BJ (cell line): ENCODE data around the gene CLEC16A. TPM values are rescaled to one million over a fixed set of nuclear protein-coding genes. Genes with fewer than 3 reads are reported as not detected.
"Not testable (repeated sequence)": the region's sequence is repeated elsewhere in the genome, so short reads cannot be mapped to it uniquely, and the experiment has no call there.

Experiments
- CTCF ChIA-PET: fragments of 350-600 bp; formaldehyde crosslinking; extraction: SDS; loops from one replicate; lab custom pipeline; 2021; ENCODE audit warnings: antibody characterized with exemption, inconsistent platforms; lab: Yijun Ruan, JAX
- POLR2A ChIA-PET: fragments of 300-600 bp; sonication (Branson Sonifier 250); formaldehyde crosslinking; extraction: SDS; loops from one replicate; lab custom pipeline; 2021; ENCODE audit warnings: antibody characterized with exemption; lab: Charles Lee
- DNase-seq: peaks from one replicate; pipeline ENCODE4 v3.0.0-alpha.2; 2011; ENCODE audit warnings: low read depth
- H3K27me3 ChIP-seq: 2 replicates; pipeline ENCODE4 v1.6.0; 2011; ENCODE audit warnings: low read length; ENCODE audit not compliant: control insufficient read depth, insufficient read depth
- H3K36me3 ChIP-seq: 2 replicates; pipeline ENCODE4 v1.5.1; 2011; ENCODE audit warnings: low read length; ENCODE audit not compliant: control insufficient read depth, insufficient read depth
- H3K4me3 ChIP-seq: 2 replicates; pipeline ENCODE4 v1.5.1; 2011; ENCODE audit warnings: low read depth, mild to moderate bottlenecking, control low read depth, low read length
- polyA plus RNA-seq: library from polyadenylated mRNA; depleted of rRNA; stranded (reverse); fragments of >200 nt; gene quantifications from 2 replicates; pipeline ENCODE4 v1.2.3, GENCODE V29; 2011
- TF ChIP-seq, protein P1 (sequence below): IDR thresholded peaks from 2 replicates; pipeline ENCODE4 v1.5.1; 2011; ENCODE audit warnings: low read depth, mild to moderate bottlenecking, control low read depth, inconsistent platforms, low read length, moderate library complexity; ENCODE audit not compliant: insufficient read depth

The CLEC16A gene
- polyA plus RNA-seq, 1 experiment, result 8.7 TPM

DNA sequence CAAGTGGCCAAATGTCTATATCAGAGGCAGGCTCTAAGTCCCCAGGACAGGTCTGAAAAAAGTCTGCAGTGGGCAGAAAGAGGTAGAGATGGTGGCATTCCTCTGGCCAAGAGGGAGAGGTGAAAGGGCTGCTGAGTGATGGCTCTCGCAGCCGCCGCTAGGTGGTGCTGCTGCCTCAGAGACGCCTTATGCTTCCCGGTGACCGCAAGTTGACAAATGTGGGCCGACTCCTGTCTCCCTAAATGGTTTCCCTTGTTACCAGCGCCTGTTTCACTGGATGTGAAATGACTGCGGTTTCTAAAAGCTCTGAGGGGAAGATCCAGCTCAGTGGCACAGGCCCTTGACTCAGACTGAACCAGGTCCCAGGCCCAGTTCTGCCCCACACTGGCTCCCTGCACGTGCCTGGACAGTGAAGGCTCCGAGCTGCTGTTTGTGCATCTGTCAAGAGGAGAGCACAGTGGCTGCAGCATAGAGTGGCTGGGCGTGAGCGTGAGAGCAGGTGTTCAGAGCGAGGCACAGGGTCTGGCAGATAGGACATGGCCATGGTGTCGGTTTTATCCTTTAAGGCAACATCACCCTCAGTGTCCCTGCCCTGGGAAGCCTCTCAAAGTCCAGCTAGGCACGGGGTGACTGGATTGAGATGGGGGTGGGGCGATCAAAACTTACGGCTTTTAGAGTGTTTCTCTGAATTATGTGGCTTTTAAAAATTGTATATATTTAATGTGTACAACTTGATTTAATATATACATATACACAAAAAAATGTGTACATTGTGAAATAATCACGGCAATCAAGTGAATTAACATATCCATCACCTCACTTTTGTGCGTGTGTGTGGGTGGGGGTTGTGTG lies 19.9 kb downstream of the CLEC16A start:
- Histone ChIP-seq H3K27me3 (no peaks in the 10 kb centered on the region), H3K36me3 (peaks cover 3% of the 10 kb centered on the region), H3K4me3 (no peak overlapping the region)
- no peak for DNase-seq
- CTCF ChIA-PET, result interaction anchor here (0.6 to 11.2 kb wide), 53 partner anchors 8 to 769 kb away, joined by 3 to 209 read pairs (median 4); partner anchors contain the start of genes PRM3, SOCS1 and TNP2
- POLR2A ChIA-PET, result interaction anchor here (1.0 kb wide), 1 partner anchor 292 kb away, joined by 3 read pairs; the partner anchor contains the start of gene SOCS1
- TF ChIP-seq, protein P1, sequence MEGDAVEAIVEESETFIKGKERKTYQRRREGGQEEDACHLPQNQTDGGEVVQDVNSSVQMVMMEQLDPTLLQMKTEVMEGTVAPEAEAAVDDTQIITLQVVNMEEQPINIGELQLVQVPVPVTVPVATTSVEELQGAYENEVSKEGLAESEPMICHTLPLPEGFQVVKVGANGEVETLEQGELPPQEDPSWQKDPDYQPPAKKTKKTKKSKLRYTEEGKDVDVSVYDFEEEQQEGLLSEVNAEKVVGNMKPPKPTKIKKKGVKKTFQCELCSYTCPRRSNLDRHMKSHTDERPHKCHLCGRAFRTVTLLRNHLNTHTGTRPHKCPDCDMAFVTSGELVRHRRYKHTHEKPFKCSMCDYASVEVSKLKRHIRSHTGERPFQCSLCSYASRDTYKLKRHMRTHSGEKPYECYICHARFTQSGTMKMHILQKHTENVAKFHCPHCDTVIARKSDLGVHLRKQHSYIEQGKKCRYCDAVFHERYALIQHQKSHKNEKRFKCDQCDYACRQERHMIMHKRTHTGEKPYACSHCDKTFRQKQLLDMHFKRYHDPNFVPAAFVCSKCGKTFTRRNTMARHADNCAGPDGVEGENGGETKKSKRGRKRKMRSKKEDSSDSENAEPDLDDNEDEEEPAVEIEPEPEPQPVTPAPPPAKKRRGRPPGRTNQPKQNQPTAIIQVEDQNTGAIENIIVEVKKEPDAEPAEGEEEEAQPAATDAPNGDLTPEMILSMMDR, result peak; percentile 96

DNA sequence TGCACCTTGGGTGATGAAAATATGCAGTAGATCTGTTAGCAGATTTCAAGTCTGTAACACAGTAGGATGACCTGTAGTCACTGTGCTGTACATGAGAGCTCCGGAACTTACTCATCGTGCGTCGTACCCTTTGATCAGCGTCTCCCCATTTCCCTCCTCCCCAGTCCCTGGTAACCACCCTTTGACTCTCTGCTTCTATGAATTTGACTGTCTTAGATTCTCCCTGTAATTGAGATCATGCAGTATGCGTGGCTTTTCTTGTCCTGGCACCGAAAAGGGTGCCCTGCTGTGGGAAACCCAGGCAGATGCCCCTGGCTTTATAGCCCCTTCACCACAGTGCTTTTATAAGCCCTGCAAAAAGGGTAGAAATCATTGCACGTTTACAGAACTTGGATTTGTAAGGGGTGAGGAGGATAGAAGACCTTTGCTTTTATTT lies 20.5 kb downstream of the CLEC16A start:
- Histone ChIP-seq H3K27me3 (no peaks in the 10 kb centered on the region), H3K4me3 (no peak overlapping the region), H3K36me3 (peaks cover 3% of the 10 kb centered on the region)
- DNase-seq, result no peak
- TF ChIP-seq, protein P1, result no peak
- ChIA-PET POLR2A (no interaction called here), CTCF (interaction anchor here (0.8 to 11.2 kb wide), 27 partner anchors 11 to 767 kb away, joined by 3 to 209 read pairs (median 5); partner anchors contain the start of genes CLEC16A and SOCS1)

DNA sequence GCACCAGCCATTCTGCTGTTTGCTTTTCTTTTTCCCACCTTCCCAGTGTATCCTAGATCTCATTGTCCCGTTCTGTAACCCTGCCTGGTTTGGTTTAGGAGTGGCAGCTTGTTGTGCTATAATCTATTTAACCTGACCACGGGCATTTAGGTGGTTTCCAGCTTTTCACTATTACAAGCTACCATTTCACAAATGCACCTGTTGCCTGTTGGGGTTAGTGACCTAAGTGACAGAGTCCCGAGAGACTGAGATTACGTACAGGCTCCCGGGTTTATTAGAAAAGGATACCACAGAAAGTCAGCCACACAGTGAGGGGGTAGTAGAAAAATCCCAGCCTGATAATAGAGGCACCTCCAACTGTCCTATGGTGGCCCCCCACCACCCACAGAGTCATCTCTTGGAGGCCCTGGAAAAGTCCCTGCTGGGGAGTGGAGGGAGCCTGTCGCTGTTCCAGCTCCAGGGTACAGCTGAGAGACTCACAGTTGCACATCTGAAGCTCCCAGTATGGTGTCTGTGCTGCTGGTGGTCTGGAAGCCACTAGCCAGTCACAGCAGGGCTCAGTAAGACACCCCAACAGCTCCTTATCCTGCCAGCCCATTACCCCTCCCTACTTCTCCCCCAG lies 21.2 kb downstream of the CLEC16A start:
- TF ChIP-seq, protein P1, result no peak
- CTCF ChIA-PET, result interaction anchor here (0.9 to 11.2 kb wide), 6 partner anchors 16 to 431 kb away, joined by 3 to 209 read pairs (median 20); partner anchors contain the start of genes CLEC16A and SOCS1
- H3K4me3 ChIP-seq, result no peak overlapping the region
- peaks cover 3% of the 10 kb centered on the region for H3K36me3 ChIP-seq
- no peaks in the 10 kb centered on the region for H3K27me3 ChIP-seq
- DNase-seq, result no peak
- POLR2A ChIA-PET, result no interaction called here

DNA sequence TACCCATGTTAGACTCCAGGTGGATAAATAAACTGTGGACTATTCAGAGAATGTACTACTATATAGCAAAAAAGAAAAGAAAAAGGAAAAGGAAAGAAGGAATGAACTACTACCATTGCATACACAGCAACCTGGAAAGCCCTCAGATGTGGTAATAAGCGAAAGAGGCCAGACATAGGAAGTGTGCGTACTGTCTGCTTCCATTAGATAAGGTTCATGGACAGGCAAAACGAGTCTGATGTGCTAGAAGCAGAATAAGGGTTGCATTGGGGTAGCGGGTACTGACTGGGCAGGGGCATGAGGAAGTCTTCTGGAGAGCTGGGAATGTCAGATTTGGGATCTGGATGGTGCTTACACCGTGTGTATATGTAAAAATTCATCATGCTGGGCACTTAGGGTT lies 21.8 kb downstream of the CLEC16A start:
- peaks cover 3% of the 10 kb centered on the region for H3K36me3 ChIP-seq
- H3K27me3 ChIP-seq, result no peaks in the 10 kb centered on the region
- DNase-seq, result no peak
- no peak overlapping the region for H3K4me3 ChIP-seq
- TF ChIP-seq, protein P1, result no peak
- ChIA-PET POLR2A (no interaction called here), CTCF (interaction anchor here (0.9 to 11.2 kb wide), 4 partner anchors 22 to 430 kb away, joined by 3 to 209 read pairs (median 4); partner anchors contain the start of genes CLEC16A and SOCS1)

DNA sequence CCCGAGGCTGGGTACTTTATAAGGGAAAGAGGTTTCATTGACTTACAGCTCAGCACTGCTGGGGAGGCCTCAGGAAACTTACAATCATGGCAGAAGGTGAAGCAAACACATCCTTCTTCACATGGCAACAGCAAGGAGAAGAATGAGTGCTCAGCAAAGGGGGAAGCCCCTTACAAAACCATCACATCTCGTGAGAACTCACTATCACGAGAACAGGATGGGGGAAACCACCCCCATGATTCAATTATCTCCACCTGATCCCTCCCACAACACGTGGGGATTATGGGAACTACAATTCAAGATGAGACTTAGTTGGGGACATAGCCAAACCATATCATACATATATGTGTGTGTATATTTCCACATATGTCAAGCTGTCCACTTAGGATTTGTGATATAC lies 22.2 kb downstream of the CLEC16A start:
- POLR2A ChIA-PET, DNase-seq, H3K27me3 ChIP-seq, H3K36me3 ChIP-seq, H3K4me3 ChIP-seq: not testable (repeated sequence)
- CTCF ChIA-PET, result interaction anchor here (11.2 kb wide), 1 partner anchor 289 kb away, joined by 209 read pairs; the partner anchor contains the start of gene SOCS1
